8988T (cell line): Measurements from ENCODE around the gene XXYLT1.

Experiments
- DNase-seq: peaks from one replicate; pipeline ENCODE4 v3.0.0; 2011

XXYLT1 gene

DNA sequence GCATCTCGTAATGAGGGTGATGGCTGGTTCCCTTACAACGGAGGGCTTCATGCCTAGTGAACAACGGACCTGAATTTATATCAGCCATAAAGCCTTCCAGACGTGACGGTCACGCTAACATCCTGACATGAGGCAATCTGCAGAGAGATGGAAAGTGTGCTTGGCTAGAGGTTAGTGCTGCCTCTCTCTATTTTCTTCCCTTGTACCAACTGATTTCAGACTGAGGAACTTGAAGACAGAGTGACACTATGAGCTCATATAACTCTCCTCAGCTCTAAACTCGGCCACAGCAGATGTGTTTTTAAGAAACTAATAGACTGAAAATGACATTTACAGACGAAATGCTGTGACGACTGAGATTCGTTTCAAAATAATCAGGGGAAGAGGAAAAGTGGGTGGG is 122.4 kb downstream of the XXYLT1 start:
- DNase-seq: no peak

DNA sequence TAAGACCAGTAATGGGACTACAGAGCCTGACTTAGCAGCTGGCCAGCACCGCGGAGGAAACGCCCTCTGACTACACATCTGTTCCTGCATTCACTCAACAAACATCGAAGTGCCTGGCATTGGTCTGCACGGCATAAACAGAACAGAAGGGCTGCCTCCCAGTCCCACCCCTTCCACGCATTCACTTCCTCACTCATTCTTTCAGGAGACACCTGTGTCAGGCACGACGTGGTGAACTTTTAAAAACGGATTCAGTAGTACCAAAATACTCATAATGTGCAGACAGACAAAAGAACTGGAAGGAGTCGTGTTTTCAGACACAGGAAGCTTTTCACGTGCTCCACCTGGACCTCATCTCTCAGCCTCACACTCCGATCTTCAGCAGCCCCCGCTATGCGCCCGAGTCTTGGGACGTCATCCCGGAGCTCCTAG is 123.3 kb downstream of the XXYLT1 start:
- no peak for DNase-seq

- DNase-seq: no peak
Measured at GRCh38 chr3:195146131-195146530, 124.8 kb downstream of the XXYLT1 start.

DNA sequence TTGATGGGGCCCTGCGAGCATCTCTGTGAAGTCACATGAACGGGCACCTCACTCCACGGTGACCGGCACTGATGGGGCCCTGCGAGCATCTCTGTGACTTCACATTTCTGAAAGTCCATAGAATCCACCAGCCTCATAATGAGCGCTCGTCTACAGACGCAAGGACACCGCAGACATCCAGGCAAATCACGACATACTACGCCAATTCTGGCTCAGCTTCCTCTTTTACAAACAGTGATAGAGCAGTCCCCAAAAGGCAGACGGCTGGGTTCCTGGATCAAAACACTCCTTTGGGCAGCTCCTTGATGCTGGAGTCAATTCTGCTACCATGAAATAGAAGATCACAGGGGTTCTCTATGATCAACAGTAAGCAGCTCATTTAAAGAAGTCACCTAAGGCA is 125.4 kb downstream of the XXYLT1 start:
- DNase-seq: no peak

- DNase-seq: no peak
Measured at GRCh38 chr3:195143221-195143620, 127.7 kb downstream of the XXYLT1 start.

DNA sequence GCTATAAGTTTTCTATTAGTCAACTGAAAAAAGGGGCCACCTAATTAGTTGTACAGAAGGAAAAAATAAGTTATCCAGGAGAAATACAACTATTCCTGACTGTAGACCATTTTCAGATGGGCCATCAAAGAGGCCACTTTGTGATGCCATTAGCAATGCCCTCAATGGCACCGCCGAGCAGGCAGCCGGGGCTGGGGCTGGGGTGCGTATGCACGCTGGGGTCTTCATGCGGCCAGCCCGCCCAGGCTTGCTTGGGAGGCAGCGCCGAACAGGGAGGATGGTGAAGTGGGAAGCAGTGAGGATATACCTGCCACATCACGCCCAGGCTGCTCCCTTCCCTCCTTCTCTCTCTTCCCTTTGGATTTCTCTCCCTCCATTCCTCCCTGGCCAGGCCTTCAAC is 128.4 kb downstream of the XXYLT1 start:
- no peak for DNase-seq

GRCh38 chr3:195140816-195141793 is 129.9 kb downstream of the XXYLT1 start:
- DNase-seq: no peak

- DNase-seq: no peak
Measured at GRCh38 chr3:195140410-195140809, 130.5 kb downstream of the XXYLT1 start.

DNA sequence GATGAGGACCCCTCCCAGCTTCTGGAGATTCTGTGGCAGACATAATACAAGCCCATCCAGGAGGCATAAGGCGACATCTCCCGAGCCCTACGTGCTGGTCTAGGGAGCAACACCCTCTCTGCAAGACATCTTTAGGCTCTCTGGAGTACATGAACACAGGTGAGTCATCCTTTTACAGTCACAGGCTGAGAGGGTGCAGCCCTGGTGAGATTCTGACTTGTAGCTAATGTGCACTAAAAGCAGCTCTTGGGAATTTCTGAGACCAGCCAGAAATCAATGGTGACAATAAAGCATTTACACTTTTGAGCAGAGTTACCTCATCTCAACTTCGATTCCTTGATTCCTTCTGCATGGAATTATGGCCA is 131.1 kb downstream of the XXYLT1 start:
- DNase-seq: no peak

DNA sequence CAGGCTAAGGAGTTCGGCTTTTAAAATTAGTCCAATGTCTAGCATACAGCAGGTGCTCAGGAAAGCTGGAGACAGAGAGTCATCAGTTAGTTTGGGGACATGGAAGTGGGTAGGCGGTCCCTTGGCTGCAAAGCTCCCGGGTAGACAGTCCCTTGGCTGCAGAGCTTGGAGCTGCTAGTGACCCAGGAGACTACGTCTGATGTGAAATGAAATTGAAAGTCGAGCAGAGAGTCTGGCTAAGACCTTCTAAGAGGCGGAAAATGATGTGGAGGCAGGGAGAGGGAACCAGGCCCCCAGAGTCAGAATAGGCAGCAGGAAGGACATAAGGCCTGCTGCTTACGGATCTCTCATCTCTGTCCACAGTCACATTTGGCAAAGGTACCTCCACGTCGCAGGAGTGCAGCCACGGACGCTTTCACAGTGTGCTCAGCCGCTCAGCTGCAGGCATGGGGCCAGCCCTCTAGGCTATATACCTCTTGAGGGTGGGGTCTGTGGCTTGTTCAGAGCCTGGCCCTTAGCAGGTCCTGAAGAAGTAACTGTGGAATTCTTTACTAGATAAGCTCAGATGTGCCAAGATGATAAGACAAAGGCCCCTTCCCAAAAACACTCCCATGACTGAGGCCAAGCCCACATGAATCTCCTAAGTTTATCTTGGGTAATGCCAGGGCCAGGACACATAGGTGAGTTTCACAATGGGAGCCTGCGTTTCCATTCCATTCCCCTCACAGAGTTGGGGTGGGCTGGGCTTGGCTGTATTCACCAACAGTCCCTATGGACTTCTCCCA is 131.7 kb downstream of the XXYLT1 start:
- DNase-seq: no peak

- DNase-seq: no peak
Measured at GRCh38 chr3:195137638-195138588, 133.0 kb downstream of the XXYLT1 start.

DNA sequence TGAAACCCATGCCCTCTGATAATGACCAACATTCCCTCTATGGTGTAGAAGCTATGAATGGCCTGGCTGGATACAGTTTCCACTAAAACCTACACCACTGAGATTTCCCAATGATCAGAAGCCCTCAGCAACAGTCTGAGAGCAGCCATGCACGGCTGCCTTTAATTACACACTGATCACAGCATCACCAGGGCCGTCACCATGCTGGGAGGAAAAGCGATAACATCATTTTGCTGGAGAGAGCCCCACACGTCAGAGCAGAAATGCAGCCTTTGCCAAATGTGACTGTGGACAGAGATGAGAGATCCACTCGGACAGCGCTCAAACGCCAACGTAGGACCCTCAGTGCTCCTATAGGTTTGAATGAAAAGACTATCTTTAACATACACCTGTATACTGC is 135.0 kb downstream of the XXYLT1 start:
- DNase-seq: no peak

DNA sequence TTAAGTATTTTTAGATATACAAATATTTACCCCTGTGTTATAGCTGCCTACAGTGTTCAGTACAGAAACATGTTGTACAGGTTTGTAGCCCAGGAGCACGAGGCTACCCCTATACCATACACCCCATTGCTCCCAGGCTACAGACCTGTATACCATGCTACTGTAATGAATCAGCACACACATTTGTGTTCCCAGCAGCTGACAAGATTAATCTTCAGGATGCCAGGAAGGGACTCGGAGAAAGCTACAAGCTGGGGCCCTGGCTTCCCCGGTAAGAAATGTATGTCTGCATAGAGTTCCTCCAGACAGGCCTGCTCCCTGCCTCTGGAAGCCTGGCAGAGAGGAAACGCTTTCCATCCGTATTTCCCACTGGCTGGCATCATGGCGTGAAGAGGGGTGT is 136.5 kb downstream of the XXYLT1 start:
- DNase-seq: no peak

DNA sequence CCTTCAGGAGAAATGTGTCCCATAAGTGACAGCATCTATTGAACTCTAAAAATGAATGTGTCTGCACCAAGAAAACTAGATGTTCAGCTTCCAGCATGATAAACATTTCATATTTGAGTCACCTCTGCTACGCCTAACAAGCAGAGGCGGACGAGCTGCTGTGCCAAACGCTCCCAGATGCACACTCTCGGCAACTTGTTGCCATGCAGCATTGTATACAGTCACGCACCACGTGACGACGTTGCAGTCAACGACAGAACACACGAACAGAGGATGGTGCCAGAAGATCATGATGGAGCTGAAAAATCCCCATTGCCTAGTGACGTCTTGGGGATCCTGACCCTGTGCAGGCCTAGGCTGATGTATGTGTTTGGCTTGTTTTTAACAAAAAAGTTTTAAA is 137.5 kb downstream of the XXYLT1 start:
- DNase-seq: no peak

DNA sequence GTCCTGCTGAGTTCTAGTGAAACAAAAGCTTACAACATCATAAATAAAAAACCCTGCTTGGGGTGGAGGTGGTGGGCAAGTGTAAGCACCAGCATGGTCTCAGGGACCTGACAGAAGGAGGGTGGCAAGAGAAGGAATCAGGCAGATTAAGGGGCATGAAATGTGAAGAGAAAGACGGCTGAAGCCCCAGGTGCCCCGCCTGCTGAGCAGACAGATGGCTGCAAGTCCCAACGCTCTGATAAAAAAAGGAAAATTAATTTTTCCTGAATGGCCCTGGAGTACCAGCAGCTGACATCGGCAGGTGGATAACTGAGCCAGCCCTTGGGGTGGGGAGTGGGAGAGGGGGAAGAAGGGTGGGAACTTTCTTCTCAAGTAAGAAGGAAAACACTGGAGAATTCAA is 137.9 kb downstream of the XXYLT1 start:
- DNase-seq: no peak

- DNase-seq: no peak
Measured at GRCh38 chr3:195131176-195131575, 139.8 kb downstream of the XXYLT1 start.

DNA sequence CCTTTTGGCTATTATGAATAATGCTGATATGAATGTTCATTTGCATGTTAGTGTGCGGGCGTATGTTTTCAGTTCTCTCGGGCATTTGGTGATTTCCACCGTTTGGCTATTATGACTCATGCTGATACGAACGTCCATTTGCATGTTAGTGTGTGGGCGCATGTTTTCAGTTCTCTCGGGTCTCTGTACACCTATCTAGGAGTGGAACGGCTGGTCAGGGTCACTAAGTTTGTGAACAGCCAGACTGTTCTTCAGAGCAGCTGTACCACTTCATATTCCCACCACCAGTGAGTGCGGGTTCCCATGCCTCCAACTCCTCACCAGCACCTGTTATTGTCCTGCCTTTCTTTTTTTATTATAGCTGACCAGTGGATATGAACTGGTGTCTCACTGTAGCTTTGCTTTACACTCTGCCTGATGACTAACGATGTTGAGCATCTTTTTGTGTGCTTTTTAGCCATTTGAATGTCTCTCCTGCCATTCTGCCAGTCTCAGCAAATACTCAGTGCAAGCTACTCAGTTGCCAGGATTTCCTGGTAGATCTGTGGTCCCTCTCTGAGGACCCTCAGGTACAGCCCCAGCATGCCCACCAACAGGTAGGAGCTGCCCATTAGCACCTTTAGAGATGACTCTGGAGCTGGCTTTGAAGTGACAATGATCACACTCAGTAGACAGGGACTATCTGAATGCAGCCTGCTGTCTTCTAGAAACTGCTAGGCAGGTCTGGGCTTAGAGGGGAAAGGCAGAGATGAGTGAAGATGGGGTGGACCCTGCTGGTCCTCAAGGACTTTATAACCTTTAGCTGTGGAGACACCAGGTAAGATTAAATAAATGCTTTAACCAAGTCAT is 141.1 kb downstream of the XXYLT1 start:
- no peak for DNase-seq

- no peak for DNase-seq
Measured at GRCh38 chr3:195129072-195129643, 141.8 kb downstream of the XXYLT1 start.

DNA sequence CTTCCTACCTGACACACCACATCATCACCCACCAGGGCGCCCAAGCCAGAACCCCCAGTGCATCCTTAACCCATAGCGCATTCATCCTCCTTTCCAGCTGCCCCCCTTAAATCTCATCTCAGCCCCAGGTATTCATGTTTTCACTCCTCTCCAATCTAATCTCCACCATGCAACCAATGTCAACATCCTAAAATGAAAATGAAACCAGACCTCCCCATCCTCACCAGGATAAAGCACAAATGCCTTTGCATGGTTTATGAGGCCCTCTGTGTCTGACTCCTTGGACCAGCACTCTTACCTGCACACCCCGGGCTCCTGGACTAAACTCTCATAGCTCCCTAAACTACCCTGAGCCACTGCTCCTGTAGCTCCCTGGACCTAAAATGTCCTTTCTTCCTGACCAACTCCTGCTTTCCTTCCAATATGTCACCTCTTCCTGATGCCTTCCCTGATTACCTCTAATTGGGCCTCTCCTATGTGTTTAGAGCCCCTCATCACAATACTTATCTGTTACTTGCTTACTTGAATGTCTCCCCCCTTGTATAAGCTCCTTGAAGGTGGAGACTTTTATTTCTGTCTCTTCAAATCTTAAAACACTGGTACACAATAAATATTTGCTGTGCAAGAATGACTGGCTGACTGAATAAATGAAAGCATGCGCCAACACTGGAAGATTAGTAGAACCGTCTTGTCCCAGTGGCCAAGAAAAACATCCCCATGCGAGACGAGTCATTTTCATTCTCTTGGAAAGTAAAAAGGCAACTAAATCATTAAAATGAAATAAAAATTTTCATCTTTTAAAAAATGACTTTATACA is 142.5 kb downstream of the XXYLT1 start:
- no peak for DNase-seq

GRCh38 chr3:195126056-195126605 is 144.8 kb downstream of the XXYLT1 start:
- DNase-seq: no peak
